ENCODE measurements around the gene DDX24.
A peak's percentile ranks its signal among the peaks of the same experiment; 100 is the strongest.

The DDX24 gene

DNA sequence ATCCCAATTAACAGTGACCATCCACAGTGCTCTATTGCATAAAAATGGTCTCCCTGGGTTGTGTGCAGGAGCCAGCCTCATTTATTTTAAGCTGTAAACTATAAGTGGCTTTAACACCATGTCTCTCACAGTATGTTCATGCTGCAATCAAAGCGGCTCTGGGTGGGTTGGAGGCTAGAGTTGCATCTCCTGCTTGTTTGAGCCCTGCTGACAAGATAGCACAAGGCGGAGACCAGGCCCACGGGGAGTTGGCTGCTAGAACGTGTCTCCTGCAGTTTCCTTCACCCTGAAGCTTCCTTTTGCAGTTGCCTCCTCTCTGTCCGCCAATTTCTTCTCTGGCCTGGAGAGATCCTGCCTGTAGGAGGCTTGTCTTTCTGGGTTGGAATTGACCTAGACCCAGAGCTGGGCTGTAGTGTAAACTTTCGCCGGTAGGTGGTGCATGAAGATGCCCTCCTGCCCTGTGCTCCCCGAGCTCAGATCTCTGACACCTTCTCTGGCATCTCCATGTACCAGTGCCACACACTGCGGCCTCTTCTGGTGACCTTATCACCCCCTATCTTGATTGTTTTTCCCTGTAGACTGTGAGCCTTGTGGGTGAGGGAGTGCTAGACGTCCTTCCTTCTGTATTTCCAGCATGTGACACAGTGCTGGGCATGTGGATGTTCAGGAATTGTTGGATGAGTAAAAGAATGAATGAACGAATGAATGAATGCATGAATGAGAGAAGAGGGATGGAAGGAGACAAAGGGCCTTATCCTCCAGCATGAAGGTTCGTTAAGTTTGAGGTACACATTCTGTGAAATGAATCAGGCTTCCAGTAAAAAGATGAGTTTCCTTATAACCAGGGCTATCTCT lies 44.5 kb downstream of the DDX24 start:
- TF ChIP-seq TEAD4 (IDR thresholded peaks at IDR 0.05) = no peak
- TF ChIP-seq RAD21 (IDR thresholded peaks at IDR 0.05; ENCODE audit: low read depth) = peak; percentile 64

DNA sequence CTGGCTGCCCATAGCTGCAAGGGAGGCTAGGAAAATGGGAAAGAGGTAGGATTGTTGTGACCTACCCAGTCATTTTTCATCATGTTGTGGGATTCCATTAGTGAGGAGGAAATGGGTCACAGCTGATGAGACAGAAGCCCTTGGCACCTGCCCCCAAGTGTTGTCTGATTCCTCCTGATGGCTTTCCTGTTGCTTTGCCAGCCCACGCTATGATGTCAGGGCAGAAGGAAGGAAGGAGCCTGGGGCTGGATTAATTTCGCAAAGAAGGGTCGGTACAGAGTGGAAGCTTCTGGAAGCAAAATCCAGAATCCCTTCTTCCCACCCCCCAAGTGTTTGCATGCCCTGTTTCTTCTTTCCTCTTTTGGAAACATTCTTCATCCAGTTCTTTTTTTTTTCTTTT lies 46.1 kb downstream of the DDX24 start:
- TF ChIP-seq USF1 (IDR thresholded peaks at IDR 0.05) = no peak
- no peak for TF ChIP-seq CEBPB (IDR thresholded peaks at IDR 0.05)
- TF ChIP-seq FOXM1 (IDR thresholded peaks at IDR 0.05; ENCODE audit: borderline replicate concordance, low read depth) = no peak
- no peak for TF ChIP-seq TCF12 (IDR thresholded peaks at IDR 0.05; ENCODE audit: low read depth)
- TF ChIP-seq EP300 (IDR thresholded peaks at IDR 0.05; ENCODE audit: borderline replicate concordance) = no peak
- TF ChIP-seq ZBTB7A (IDR thresholded peaks at IDR 0.05; ENCODE audit: low read depth) = no peak
- TF ChIP-seq, protein P1, sequence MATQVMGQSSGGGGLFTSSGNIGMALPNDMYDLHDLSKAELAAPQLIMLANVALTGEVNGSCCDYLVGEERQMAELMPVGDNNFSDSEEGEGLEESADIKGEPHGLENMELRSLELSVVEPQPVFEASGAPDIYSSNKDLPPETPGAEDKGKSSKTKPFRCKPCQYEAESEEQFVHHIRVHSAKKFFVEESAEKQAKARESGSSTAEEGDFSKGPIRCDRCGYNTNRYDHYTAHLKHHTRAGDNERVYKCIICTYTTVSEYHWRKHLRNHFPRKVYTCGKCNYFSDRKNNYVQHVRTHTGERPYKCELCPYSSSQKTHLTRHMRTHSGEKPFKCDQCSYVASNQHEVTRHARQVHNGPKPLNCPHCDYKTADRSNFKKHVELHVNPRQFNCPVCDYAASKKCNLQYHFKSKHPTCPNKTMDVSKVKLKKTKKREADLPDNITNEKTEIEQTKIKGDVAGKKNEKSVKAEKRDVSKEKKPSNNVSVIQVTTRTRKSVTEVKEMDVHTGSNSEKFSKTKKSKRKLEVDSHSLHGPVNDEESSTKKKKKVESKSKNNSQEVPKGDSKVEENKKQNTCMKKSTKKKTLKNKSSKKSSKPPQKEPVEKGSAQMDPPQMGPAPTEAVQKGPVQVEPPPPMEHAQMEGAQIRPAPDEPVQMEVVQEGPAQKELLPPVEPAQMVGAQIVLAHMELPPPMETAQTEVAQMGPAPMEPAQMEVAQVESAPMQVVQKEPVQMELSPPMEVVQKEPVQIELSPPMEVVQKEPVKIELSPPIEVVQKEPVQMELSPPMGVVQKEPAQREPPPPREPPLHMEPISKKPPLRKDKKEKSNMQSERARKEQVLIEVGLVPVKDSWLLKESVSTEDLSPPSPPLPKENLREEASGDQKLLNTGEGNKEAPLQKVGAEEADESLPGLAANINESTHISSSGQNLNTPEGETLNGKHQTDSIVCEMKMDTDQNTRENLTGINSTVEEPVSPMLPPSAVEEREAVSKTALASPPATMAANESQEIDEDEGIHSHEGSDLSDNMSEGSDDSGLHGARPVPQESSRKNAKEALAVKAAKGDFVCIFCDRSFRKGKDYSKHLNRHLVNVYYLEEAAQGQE (IDR thresholded peaks at IDR 0.05; ENCODE audit: low read depth) = no peak
- no peak for TF ChIP-seq YY1 (IDR thresholded peaks at IDR 0.05; ENCODE audit: low read depth)

- TF ChIP-seq USF1 (IDR thresholded peaks at IDR 0.05) (no peak), TCF12 (IDR thresholded peaks at IDR 0.05; ENCODE audit: low read depth) (no peak), RAD21 (IDR thresholded peaks at IDR 0.05; ENCODE audit: low read depth) (no peak), CREB1 (IDR thresholded peaks at IDR 0.05; ENCODE audit: low read depth) (no peak), CEBPB (IDR thresholded peaks at IDR 0.05) (no peak), EP300 (IDR thresholded peaks at IDR 0.05; ENCODE audit: borderline replicate concordance) (no peak), TAF1 (IDR thresholded peaks at IDR 0.05; ENCODE audit: low read depth) (no peak), NFIC (IDR thresholded peaks at IDR 0.05) (no peak), EGR1 (IDR thresholded peaks at IDR 0.05) (no peak), YY1 (IDR thresholded peaks at IDR 0.05; ENCODE audit: low read depth) (no peak), FOXM1 (IDR thresholded peaks at IDR 0.05; ENCODE audit: borderline replicate concordance, low read depth) (no peak), TEAD4 (IDR thresholded peaks at IDR 0.05) (no peak), MAX (IDR thresholded peaks at IDR 0.05) (no peak), ZBTB7A (IDR thresholded peaks at IDR 0.05; ENCODE audit: low read depth) (no peak)
- TF ChIP-seq, protein P1 (IDR thresholded peaks at IDR 0.05; ENCODE audit: low read depth) = no peak
These were observed 49.1 kb downstream of the DDX24 start for GRCh38 chr14:94031883-94032279.

DNA sequence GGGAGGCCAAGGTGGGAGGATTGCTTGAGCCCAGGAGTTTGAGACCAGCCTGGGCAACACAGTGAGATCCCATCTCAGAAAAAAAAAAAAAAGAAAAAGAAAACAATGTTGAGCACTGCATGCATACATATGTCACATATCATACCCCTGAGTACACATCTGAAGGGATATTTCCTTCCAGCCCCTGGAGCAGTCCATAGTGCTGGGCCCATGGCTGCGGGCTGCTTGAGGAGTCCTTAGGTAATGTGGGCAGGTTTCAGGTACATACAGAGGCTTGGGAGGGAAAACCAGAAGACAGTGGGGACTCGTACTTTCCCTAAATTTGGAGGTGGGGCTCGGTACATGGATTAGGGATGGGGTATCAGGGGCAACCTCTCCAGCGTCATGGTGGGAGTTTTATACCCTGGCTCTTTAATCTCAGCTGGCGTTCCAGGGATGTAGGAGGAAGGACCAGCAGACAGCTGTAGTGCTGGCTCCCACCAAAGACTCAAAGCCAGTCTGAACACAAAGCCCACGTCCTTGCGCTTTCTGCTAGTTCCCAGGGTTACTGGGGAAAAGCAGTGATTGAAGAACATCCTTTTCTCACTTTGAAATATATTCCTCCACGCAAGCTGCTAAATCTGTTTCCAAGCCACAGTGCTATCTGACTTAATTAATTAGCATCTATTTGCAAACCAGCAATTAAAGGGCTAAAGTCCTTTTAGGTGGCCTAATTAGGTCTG lies 49.7 kb downstream of the DDX24 start:
- TF ChIP-seq USF1 (IDR thresholded peaks at IDR 0.05) (no peak), TAF1 (IDR thresholded peaks at IDR 0.05; ENCODE audit: low read depth) (no peak), CEBPB (IDR thresholded peaks at IDR 0.05) (no peak)

DNA sequence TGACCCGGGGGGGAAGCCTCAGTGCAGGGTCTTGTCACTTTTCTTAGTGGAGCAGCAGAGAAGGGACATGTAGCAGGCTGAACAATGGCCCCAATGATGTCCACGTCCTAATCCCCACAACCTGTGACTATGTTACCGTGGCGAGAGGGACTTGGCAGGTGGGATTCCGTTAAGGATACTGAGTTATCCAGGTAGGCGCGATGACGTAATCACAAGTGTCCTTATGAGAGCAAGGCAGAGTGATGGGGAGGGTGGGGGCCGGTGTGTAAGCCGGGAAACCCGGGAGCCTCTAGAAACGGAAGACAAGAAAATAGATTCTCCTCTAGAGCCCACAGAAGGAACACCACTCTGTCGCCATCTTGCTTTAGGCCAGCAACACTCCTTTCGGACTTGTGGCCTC lies 50.4 kb downstream of the DDX24 start:
- TF ChIP-seq EGR1 (IDR thresholded peaks at IDR 0.05) (no peak), CREB1 (IDR thresholded peaks at IDR 0.05; ENCODE audit: low read depth) (no peak), USF1 (IDR thresholded peaks at IDR 0.05) (no peak)

Measured in Ishikawa (cell line).